Measurements from ENCODE around the gene LCMT1. TPM values are rescaled to one million over a fixed set of nuclear protein-coding genes. Genes with fewer than 3 reads are reported as not detected.

LCMT1 gene
- total and polyA plus RNA-seq, 9 of the 15 experiments (the other 6 are each of a cell fraction or from before 2014, with no cell fraction given), result 20.0 to 42.8 (median 32.3) TPM

DNA sequence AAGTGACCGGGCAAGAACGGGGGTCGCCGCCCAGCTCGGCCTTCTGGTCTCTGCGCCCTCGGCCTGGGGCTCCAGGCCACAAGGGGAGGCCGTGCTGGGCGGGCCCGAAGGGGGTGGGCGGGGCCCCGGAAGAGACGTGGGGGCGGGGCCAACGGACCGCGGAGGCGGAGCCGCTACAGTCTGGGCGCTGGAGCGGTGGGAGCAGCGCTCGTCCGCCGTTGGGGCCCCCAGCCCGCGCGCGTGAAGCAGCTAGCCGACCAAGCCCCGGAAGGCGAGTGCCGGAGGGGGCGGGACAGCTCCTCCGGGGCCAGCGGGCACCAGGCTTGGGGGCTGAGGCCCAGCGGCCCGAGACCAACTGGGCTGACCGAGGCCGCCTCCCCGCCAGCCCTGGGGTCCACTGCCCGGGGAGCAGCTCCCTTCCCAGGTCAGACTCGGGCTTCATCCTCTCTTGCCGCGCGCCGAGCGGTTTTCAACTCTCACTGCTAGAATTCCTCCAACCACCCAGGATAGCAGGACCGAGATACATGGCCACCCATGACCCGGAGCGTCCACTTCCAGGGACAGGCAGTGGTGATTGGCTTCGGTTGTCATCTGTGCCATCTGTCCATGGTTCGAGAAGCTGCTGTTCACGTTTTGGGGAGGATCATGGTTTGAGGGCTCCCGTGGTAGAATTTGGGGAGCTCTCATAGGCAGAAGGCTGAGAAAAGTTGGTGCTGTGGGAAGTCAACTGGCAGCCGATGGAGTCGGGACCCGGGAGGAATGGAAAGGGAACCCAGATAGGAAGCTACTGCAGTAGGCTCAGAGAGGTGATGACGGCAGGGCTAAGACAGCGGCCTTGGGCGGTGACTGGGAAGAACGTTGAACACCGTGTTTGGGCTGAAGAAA, 44.6 kb upstream of the LCMT1 start (continued):
- TF ChIP-seq U2AF1 (optimal IDR thresholded peaks at IDR 0.05; ENCODE audit: low read depth, low read length), result peak; percentile 71
- no peak for TF ChIP-seq KLF10 (CRISPR knock-in tag; IDR thresholded peaks at IDR 0.05)
- TF ChIP-seq UBTF (IDR thresholded peaks at IDR 0.05; ENCODE audit: borderline replicate concordance in 1 of 2, low read depth in 2 of 2, low read length in 2 of 2), result peak in 1 of 2 experiments; percentile 51; a peak in 1 of 4 replicates
- no peak for TF ChIP-seq SIX5 (IDR thresholded peaks at IDR 0.05; ENCODE audit: borderline replicate concordance in 1 of 2, insufficient read depth in 1 of 2, low read depth in 1 of 2, low read length in 2 of 2)
- no peak; the same call in 1 of the 2 replicates for TF ChIP-seq ETV1 (tag; conservative IDR thresholded peaks at IDR 0.05; ENCODE audit: low read depth)
- TF ChIP-seq ZNF3 (CRISPR knock-in tag; IDR thresholded peaks at IDR 0.05), result no peak
- TF ChIP-seq SNRNP70 (optimal IDR thresholded peaks at IDR 0.05; ENCODE audit: low read depth, low read length), result no peak
- no peak for TF ChIP-seq TRIM24 (IDR thresholded peaks at IDR 0.05)
- no peak for TF ChIP-seq NFIX (CRISPR knock-in tag; IDR thresholded peaks at IDR 0.05; ENCODE audit: low read depth)
- TF ChIP-seq, protein P1, sequence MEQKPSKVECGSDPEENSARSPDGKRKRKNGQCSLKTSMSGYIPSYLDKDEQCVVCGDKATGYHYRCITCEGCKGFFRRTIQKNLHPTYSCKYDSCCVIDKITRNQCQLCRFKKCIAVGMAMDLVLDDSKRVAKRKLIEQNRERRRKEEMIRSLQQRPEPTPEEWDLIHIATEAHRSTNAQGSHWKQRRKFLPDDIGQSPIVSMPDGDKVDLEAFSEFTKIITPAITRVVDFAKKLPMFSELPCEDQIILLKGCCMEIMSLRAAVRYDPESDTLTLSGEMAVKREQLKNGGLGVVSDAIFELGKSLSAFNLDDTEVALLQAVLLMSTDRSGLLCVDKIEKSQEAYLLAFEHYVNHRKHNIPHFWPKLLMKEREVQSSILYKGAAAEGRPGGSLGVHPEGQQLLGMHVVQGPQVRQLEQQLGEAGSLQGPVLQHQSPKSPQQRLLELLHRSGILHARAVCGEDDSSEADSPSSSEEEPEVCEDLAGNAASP (IDR thresholded peaks at IDR 0.05), result no peak
- TF ChIP-seq HIVEP1 (CRISPR knock-in tag; IDR thresholded peaks at IDR 0.05), result no peak
- no peak for TF ChIP-seq MCM7 (IDR thresholded peaks at IDR 0.05)
- TF ChIP-seq ZZZ3 (IDR thresholded peaks at IDR 0.05), result no peak
- peak; percentile 76 for TF ChIP-seq VEZF1 (CRISPR knock-in tag; IDR thresholded peaks at IDR 0.05)
- TF ChIP-seq ETS2 (tag; IDR thresholded peaks at IDR 0.05; ENCODE audit: borderline replicate concordance, poor library complexity, severe bottlenecking), result no peak
- peak; percentile 16; the same call in 1 of the 2 replicates for TF ChIP-seq ZBTB17 (CRISPR knock-in tag; IDR thresholded peaks at IDR 0.05)
- no peak for TF ChIP-seq PHB (CRISPR knock-in tag; IDR thresholded peaks at IDR 0.05)
- TF ChIP-seq ZNF146 (CRISPR knock-in tag; IDR thresholded peaks at IDR 0.05; ENCODE audit: unreplicated experiment), result no peak
- no peak for TF ChIP-seq DIDO1 (tag; IDR thresholded peaks at IDR 0.05; ENCODE audit: low read depth)
- no peak for TF ChIP-seq CC2D1A (IDR thresholded peaks at IDR 0.05)
- no peak for TF ChIP-seq CEBPB (tag; IDR thresholded peaks at IDR 0.05)
- peak; percentile 55; the same call in 1 of the 2 replicates for TF ChIP-seq EGR1 (conservative IDR thresholded peaks at IDR 0.05)
- TF ChIP-seq ZNF699 (CRISPR knock-in tag; IDR thresholded peaks at IDR 0.05; ENCODE audit: insufficient replicate concordance), result no peak

Data from K562 (cell line).